ENCODE data around the gene SMTNL2.
"Not testable (repeated sequence)": the region's sequence is repeated elsewhere in the genome, so short reads cannot be mapped to it uniquely, and the experiment has no call there.

SMTNL2 gene

DNA sequence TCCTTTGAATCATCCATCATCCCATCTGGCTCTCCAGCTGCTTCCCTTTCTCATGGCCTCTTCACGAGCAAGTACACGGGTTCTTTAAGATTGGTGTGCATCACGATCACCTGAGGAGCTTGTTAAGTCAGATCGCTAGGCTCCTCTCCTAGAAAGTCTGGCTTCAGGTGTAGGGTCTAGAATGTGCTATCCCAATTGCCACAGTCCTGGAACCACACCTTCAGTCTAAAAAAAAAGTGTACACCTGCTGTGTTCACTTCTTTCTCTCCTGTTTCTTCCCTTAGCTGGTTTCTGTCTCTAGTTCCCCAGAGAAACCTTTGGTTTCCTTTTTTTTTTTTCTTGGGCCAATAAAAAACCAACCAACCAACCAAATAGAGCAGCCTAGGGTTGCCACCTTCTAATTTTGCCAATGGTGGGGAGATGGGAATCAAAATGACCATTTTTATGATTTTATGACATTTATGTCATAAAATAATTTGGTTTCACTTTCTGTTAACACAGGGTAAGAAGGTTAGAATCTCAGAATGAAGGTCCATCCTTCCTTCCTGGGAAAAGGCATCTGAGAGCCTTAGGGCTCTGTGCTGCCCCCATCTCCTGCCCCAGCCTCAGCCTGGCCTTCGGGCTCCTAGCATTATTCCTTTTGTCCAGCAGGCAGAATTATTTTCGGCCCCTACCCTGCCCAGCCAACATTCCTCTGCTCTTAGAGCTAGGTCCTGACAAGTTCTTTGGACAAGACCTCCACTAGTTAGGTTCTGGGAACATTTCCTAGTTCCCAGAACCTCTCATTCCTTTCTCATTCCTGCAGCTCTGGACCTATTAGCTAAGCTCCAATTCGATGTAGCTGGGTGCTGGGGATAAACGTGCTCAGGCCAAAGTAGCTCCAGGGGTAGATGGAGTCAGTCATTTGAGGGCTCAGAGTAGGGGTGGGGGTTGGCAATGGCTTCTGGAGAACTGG, 22.0 kb upstream of the SMTNL2 start:
- no peak for DNase-seq

DNA sequence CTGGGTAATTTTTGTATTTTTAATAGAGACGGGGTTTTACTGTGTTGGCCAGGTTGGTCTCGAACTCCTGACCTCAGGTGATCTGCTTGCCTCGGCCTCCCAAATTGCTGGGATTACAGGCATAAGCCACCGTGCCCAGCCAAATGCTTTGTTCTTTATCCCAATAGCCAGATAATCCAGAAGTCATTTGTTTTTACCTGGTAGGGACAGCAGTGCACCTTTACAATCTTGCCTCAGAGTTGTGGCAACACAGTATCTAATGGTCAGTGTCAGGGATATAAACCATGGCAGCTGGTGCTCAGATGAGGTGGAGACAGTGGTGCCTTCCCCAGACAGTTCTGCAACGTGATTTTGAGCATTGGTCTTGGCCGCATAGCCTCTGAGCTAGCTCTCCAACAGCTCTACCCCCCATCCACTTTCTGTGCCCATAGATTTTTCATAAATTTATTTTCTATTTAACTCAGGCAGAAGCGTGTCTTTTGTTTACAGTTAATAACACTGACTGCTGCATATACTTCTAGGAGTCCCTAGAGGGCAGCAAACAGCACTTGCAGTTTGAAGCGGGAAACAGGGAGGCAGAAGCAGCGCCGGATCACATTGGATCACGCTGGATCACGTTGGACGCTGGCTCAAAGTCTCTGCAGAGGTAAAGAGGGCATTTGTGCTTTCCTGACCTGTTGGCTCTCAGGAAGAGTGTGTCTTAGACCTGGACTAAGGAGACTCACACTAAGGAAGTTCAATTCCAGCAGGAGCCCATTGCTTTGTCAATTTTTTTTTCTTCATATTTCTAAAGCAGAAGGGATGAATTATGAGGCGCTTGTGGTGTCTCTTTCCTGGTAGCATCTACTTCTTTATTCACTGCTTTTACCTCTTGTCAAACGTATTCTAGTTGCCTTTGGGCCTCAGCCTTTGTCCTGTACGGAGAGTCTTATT, 18.9 kb upstream of the SMTNL2 start:
- DNase-seq = peak; percentile 57

GRCh38 chr17:4566785-4567184, 17.5 kb upstream of the SMTNL2 start:
- DNase-seq = peak; percentile 54

DNA sequence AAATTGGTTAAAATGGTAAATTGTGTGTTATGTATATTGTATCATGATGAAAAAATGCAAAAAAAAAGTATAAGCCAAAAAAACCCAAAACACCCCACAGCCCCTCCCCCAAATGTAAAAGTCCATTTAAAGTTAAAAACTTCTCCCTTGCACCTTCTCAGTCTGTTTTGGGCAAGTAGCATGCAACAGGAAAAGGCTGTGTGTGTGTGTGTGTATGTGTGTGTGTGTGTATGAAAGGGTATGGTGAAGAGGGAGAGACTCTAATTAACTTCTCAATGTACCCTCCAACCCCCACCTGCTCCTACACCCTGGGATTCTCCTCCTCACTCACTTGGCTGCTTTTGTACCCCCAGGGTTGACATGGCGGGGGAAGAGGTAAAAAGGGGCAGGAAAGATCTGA, 14.7 kb upstream of the SMTNL2 start:
- no peak for DNase-seq

GRCh38 chr17:4572131-4572530, 12.2 kb upstream of the SMTNL2 start:
- no peak for DNase-seq

DNA sequence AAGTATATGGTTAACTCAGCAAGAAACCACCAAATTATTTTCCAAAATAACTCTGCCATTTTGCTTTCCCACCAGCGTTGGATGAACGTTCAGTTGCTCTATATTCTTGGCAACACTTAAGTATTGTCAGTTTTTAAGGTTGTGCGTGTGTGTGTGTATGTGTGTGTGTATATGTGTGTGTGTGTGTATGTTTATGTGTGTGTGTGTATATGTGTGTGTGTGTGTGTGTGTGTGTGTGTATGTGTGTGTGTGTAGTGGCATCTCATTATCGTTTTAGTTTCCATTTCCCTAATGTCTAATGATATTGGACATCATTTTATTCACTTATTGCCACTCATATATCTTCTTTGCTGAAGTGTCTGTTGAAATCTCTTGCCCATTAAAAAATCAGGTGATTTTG, 11.2 kb upstream of the SMTNL2 start:
- peak; percentile 8 for DNase-seq

- peak; percentile 29 for DNase-seq
These were observed 10.7 kb upstream of the SMTNL2 start for GRCh38 chr17:4573669-4574068.

DNA sequence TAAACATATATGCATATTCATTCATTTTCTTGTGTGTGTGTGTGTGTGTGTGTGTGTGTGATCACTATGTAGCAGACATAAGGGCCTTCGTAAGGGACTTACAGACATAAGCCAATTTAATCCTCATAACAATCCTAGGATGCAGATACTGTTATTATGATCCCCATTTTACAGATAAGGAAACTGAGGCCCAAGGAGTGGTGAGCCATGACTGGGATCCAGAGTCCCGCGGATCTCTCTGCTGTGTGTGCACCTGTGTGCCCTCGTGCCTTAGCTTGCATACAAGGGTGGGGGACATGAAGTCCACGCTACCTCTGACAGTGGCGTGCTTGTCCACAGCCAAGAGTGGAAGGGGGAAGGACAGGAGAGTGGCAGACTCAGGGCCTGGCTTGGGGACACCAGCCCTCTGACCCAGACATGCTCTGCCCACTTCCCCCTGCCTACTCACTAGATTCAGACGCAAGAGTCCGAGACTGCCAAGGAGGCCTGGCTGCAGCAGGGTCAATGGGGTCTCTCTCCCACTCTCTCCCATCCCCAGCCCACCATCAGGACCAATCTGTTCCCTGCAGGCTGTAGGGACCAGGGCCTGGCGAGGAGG, 9.8 kb upstream of the SMTNL2 start:
- DNase-seq = peak; percentile 7

GRCh38 chr17:4576161-4576558, 8.2 kb upstream of the SMTNL2 start:
- peak; percentile 13 for DNase-seq

GRCh38 chr17:4576729-4577322, 7.5 kb upstream of the SMTNL2 start:
- no peak for DNase-seq

DNA sequence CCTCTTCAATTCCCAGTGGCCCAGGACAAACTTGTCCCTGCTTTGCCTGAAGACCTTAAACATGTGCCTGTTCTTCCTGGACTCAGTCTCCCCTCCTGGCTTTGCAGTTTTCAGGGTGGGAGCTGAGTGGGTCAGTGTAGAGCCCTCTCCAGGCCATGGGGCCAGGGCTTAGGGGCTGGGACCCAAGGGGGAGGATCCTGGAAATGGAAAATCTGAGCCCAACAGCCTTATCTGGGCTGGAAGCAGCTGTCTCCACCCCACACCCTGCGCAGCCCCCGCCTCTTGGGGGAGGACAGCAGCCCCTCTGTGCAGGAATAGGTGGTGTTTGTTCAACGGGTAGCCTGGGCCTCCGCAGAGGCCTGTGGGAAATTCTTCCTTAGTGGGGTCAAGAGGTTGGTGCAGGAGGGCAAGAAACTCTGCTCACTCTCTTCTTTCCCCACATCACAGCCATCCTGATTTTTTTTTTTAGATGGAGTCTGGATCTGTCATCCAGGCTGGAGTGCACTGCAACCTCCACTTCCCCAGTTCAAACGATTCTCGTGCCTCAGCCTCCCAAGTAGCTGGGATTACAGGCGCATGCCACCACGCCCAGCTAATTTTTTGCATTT, 6.8 kb upstream of the SMTNL2 start:
- DNase-seq = no peak

DNA sequence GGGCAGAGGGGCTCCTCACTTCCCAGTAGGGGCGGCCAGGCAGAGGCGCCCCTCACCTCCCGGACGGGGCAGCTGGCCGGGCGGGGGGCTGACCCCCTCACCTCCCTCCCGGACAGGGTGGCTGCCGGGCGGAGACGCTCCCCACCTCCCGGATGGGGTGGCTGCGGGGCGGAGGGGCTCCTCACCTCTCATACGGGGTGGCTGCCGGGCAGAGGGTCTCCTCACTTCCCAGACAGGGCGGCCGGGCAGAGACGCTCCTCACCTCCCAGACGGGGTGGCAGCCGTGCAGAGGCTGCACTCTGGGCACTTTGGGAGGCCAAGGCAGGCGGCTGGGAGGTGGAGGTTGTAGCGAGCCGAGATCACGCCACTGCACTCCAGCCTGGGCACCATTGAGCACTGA, 6.0 kb upstream of the SMTNL2 start:
- not testable (repeated sequence) for DNase-seq

DNA sequence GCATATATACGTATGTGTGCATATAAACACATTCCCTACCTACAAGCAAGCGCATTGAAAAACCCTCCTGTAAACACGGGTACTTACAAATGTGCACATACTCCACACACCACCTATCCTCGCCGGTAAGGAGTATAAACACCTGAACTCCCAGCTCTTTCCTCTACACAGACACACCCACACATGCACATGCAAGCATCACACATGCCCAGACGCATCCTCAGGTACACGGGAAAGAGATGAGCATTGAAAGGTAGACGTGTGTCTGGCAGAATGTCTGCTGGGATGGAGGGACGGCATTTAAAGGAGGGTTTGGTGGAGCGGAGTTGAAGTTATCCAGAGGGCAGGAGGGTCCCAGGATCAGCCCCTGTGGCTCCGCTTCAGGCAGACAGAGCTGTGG, 4.7 kb upstream of the SMTNL2 start:
- no peak for DNase-seq

GRCh38 chr17:4580291-4580690, 4.0 kb upstream of the SMTNL2 start:
- no peak for DNase-seq

DNA sequence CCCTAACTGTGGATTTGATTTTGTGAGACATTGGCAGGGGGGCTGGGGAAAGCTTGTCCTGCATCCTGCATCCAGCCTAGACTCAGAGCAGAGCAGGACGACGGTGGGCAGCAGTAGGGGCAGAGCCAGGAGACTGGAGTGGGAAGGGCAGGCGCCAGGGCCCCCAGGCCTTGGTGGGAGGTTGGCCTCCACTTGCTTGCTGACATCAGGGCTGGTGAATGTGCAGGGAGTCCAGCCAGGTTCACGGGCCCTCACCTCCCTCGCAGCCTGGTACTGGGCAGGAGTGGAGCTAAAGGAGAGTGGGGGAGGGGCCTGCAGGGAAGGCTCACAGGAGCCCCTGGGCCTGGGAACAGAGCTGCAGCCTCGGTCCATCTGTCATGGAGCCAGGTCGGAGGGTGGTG, 2.2 kb upstream of the SMTNL2 start:
- DNase-seq = no peak

- no peak for DNase-seq
These were observed 1.6 kb upstream of the SMTNL2 start for GRCh38 chr17:4582691-4583090.

GRCh38 chr17:4583206-4583605, 1.1 kb upstream of the SMTNL2 start:
- no peak for DNase-seq

- no peak for DNase-seq
These were observed 588 bp upstream of the SMTNL2 start for GRCh38 chr17:4583782-4584100.

DNA sequence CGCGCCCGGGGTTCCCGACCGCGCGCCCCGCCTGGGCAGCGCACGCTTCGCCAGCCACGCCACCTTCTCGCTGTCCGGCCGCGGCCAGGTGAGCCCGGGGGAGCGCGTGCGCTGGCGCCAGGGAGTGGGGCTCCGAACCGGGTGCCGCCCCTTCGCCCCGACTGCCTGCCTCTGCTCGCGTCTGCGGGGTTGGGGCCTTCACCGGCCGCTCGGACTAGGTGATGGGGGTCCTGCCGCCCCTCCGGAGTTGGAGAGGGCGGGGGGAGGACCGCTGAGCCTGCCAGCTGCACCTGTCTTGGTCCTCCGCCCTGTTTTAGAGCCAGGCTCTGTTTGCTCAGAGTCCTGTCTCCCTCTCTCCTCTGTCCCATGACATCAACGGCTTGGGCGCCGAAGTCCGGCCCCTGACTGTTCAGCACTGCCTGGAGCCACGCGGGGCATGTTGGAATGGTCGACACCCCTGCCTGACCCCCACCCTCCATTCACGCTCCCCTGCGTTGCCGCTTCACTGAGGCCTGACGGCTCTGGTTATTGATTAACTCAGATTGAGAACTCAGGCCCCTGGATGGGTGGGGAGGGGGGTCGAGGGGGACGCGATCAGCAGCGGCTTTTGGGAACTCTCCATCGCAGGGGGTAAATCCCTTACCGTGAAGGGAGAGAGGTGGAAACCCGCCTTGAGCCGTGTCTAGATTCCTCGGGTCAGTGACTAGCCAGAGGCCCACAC, 748 bp downstream of the SMTNL2 start:
- DNase-seq = no peak

DNA sequence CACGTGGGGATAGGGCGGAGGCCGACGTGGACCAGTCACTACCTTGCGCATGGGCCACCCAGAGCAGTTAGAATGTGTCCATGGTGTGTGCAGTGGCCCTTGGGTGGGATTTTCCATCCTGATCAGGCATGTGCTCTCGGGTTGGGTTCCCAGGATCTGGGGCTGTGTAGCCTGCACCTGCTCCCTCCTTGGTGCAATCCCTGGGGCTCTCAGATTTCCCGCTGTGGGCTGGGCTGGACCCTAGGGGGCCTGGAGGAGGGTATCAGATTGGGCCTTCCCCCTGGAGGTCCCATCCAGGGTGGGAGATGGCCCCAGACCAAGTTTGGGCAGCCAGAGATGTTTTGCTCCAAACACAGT, 1.3 kb downstream of the SMTNL2 start:
- no peak for DNase-seq

DNA sequence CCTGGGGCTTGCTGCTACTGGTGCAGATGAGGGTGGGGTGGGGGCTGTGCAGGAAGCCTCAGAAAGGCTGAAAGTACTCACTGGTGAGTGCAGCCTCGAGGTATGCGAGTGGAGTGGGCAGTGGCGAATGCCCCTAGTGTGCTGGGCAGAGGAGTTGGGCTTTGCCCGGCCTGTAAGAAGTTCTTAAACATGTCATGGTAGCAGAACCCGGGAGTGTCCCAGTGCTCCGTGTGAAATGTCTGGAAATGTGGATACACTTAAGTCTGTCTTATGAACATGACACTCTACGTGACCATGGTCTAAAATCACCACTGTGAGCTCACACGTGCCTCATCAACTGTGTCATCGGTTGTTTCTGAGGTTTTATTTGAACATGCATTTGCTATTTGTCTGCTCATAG, 1.7 kb downstream of the SMTNL2 start:
- DNase-seq = no peak

DNA sequence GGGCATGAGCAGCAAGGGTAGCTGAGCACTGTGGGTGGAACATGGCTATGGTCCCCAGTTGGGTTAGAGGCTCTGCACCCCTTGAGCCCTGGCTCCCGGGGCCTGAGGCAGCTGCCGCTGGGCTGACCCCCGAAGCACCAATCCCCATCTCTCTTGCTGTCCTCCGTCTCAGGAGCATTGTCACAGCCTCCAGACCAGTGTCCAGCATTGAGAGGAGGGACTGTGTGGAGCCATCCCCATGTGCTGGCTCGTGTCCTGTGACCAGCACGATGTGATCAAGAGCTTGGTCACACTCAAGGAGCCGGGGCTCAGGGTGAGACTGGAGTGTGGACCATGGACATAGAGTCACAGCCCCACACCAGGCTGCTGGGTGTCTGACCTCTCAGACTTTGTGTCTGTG, 2.9 kb downstream of the SMTNL2 start:
- no peak for DNase-seq
